ENCODE results near the gene CHKB.

GRCh38 chr22:50545522-50546325 is 36.9 kb downstream of the CHKB start, which contains the start of gene KLHDC7B:
- TF ChIP-seq POLR2AphosphoS5 (IDR thresholded peaks at IDR 0.05; ENCODE audit: low read depth, low read length) (no peak), TAF1 (IDR thresholded peaks at IDR 0.05; ENCODE audit: borderline replicate concordance, insufficient read depth, low read length) (no peak), SIN3A (IDR thresholded peaks at IDR 0.05; ENCODE audit: borderline replicate concordance, insufficient read depth, low read length) (no peak), FOXP2 (optimal IDR thresholded peaks at IDR 0.05; ENCODE audit: borderline replicate concordance, extremely low read depth, extremely low read length, insufficient read depth) (no peak)
